Left ventricle myocardium superior (tissue), 1 donor: ENCODE results near the gene TRAF3IP1. TPM values are rescaled to one million over a fixed set of nuclear protein-coding genes. Genes with fewer than 3 reads are reported as not detected.

Experiments
- ATAC-seq: fragments of 200-7000 bp; cut with Tn5 transposase; one replicate; pipeline ENCODE4 v1.9.1; 2020; ENCODE audit warnings: mild to moderate bottlenecking, moderate library complexity
- DNase-seq: peaks from one replicate; pipeline ENCODE4 v3.0.0-alpha.2; 2020
- intact Hi-C: fragments of 100-400 bp; cut with micrococcal nuclease; formaldehyde crosslinking; loops from one replicate; pipeline ENCODE4 v1.11.0; 2022
- total RNA-seq: library from RNA; stranded (reverse); fragmentation: NEBNext Ultra II Directional; extraction: Animal tissue kit (Norgen Biotek cat#: 25700); gene quantifications from one replicate; pipeline ENCODE4 v1.2.1, GENCODE V29; 2021
- donor health status: DM: no; HTN: yes; CAD: no; lungs with severe emphysema.

The TRAF3IP1 gene
- total RNA-seq, 1 donor from 2014 or later, result 13.8 TPM

- DNase-seq (peak; percentile 62), ATAC-seq (peak; percentile 37)
- intact Hi-C loops, result no loop called here
Measured at GRCh38 chr2:238286551-238286950, 33.8 kb upstream of the TRAF3IP1 start.

- intact Hi-C loops, result no loop called here
- peak; percentile 32 for DNase-seq
- peak; percentile 13 for ATAC-seq
Measured at GRCh38 chr2:238286987-238287736, 33.2 kb upstream of the TRAF3IP1 start.

GRCh38 chr2:238287737-238288649 lies 32.3 kb upstream of the TRAF3IP1 start, which contains the start of gene PER2:
TSS of gene PER2 (minus strand) at chr2:238288610. CDS start at chr2:238277936, 10,674 bp downstream.
- ATAC-seq, result peak; percentile 21
- peak; percentile 38 for DNase-seq
- intact Hi-C loops, result no loop called here

- DNase-seq (peak; percentile 100), ATAC-seq (peak; percentile 86)
- intact Hi-C loops, result no loop called here
Measured at GRCh38 chr2:238288650-238289573, 31.4 kb upstream of the TRAF3IP1 start.

GRCh38 chr2:238289574-238289973 lies 30.7 kb upstream of the TRAF3IP1 start:
- DNase-seq (no peak), ATAC-seq (no peak)
- intact Hi-C loops, result no loop called here

GRCh38 chr2:238290091-238290509 lies 30.2 kb upstream of the TRAF3IP1 start:
- DNase-seq (peak; percentile 43), ATAC-seq (no peak)
- intact Hi-C loops, result no loop called here

GRCh38 chr2:238290715-238291549 lies 29.4 kb upstream of the TRAF3IP1 start:
- intact Hi-C loops, result no loop called here
- ATAC-seq (no peak), DNase-seq (no peak)

- DNase-seq, result no peak
- intact Hi-C loops, result no loop called here
- ATAC-seq, result no peak
Measured at GRCh38 chr2:238291550-238292281, 28.6 kb upstream of the TRAF3IP1 start.

GRCh38 chr2:238294046-238294392 lies 26.3 kb upstream of the TRAF3IP1 start:
- intact Hi-C loops, result no loop called here
- ATAC-seq (no peak), DNase-seq (no peak)

GRCh38 chr2:238294393-238295143 lies 25.8 kb upstream of the TRAF3IP1 start:
- intact Hi-C loops, result no loop called here
- DNase-seq (no peak), ATAC-seq (no peak)

- intact Hi-C loops, result no loop called here
- DNase-seq (no peak), ATAC-seq (no peak)
Measured at GRCh38 chr2:238295144-238296112, 24.9 kb upstream of the TRAF3IP1 start.

- intact Hi-C loops, result no loop called here
- no peak for ATAC-seq
- DNase-seq, result no peak
Measured at GRCh38 chr2:238296638-238297457, 23.5 kb upstream of the TRAF3IP1 start.

- intact Hi-C loops, result no loop called here
- ATAC-seq (no peak), DNase-seq (no peak)
Measured at GRCh38 chr2:238299803-238300202, 20.5 kb upstream of the TRAF3IP1 start.

- intact Hi-C loops, result no loop called here
- DNase-seq (no peak), ATAC-seq (no peak)
Measured at GRCh38 chr2:238302087-238302486, 18.2 kb upstream of the TRAF3IP1 start.

- no peak for ATAC-seq
- DNase-seq, result no peak
Measured at GRCh38 chr2:238302751-238303150, 17.6 kb upstream of the TRAF3IP1 start.

More at GRCh38 chr2:238302751-238303150, 17.6 kb upstream of the TRAF3IP1 start:
- intact Hi-C loops, result no loop called here
